ENCODE measurements around the gene HAUS7. TPM values are rescaled to one million over a fixed set of nuclear protein-coding genes. Genes with fewer than 3 reads are reported as not detected.

HAUS7 gene
- total RNA-seq, 4 donors from 2014 or later: 20.7 to 46.8 (median 27.7) TPM

DNA sequence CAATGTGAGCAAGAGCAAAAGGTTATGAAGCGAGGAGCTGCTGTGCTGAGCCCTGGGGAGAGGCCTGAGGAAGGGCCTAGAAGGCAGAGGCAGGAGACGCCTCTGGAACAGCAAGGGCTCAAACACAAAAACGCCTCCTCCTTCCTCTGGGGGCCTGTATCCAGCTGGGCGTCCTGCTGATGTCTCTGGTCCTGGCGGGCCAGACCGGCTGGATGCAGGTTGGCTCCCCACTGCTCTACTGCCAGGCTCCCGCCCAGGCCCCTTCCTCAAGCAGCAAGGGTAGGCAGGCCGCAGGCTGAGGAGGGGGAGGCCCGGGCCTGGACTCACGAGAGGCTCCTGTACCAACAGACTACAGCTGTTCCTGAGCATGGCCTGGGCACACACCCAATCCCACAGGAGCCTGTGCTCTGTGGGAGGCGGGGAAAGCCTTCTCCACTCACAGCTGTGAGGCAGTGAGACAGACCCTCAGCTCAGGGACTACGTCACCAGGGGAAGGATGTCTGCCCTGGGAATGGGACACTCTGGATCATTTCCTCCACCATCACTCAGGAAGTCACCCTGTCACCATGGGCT lies 2.3 kb downstream of the HAUS7 start:
- intact Hi-C loops (cut with DNase I): no loop called here
- Histone ChIP-seq H3K27ac (no peak overlapping the region), H3K4me1 (peaks cover 17 to 19% of the 10 kb centered on the region in 2 donors), H3K4me3 (replicated peaks in 1 of 3) (no peak overlapping the region), H3K27me3 (no peaks in the 10 kb centered on the region), H3K9me3 (no peaks in the 10 kb centered on the region), H3K36me3 (no peaks in the 10 kb centered on the region)
- 91 to 97% methylated on average over 5 to 6 of the region's 12 CpGs for WGBS, 2 donors
- peak in 1 of 2 donors; percentile 44 for DNase-seq
- TF ChIP-seq, protein P1, sequence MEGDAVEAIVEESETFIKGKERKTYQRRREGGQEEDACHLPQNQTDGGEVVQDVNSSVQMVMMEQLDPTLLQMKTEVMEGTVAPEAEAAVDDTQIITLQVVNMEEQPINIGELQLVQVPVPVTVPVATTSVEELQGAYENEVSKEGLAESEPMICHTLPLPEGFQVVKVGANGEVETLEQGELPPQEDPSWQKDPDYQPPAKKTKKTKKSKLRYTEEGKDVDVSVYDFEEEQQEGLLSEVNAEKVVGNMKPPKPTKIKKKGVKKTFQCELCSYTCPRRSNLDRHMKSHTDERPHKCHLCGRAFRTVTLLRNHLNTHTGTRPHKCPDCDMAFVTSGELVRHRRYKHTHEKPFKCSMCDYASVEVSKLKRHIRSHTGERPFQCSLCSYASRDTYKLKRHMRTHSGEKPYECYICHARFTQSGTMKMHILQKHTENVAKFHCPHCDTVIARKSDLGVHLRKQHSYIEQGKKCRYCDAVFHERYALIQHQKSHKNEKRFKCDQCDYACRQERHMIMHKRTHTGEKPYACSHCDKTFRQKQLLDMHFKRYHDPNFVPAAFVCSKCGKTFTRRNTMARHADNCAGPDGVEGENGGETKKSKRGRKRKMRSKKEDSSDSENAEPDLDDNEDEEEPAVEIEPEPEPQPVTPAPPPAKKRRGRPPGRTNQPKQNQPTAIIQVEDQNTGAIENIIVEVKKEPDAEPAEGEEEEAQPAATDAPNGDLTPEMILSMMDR (IDR thresholded peaks at IDR 0.05): no peak
- TF ChIP-seq POLR2A (IDR thresholded peaks at IDR 0.05): no peak

DNA sequence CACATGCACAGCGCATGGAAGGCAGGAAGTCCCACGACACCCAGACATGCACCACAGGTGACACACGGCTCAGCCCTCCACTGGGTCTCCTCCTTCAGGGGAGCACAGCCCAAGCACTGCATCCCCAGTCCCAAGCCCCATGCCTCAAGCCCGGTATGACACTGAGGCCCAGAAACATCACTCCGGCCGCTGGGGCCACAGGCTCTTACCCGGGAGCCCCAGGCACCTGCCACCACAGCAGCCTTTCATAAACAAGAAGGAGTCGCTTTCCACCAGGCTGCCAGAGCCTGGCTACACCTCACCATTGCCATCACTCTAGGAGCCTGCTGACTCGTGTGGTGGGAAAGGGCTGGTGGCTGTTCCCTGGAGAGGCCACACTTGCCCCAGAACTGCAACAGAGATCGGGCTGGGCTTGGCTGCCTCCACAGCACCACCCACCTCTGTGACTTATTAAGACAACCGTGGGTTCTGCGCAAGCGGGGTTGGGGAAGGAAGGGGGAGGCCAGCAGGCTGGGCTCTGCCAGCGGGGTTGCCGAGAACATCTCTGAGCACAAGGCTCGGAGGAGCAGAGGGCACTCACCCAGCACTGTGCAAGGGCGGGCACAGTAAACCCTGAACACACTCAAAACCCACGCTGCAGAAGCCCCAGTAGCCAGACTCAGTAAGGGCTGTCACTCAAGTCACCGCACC lies 4.5 kb downstream of the HAUS7 start:
- TF ChIP-seq, protein P1 (IDR thresholded peaks at IDR 0.05): no peak
- TF ChIP-seq POLR2A (IDR thresholded peaks at IDR 0.05): no peak

DNA sequence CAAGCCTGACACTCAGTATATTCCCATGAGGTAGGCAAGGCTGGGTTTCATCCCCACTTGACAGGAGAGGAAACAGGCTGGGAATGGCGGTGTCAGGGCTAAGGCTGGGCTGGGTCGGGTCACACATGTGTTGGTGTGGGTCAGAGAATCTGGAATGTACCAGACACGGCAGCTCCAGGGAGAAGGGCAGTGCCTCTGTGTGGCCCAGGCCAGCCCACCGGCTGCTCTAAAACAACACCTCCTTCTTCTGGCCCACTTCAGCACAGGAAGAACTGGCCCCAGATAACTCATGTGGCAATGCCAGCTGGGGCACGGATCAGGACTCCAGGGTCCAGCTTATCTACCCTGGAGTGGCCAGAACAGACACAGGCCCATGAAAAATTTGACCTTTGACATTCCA lies 6.3 kb downstream of the HAUS7 start:
- Histone ChIP-seq H3K9me3 (no peaks in the 10 kb centered on the region), H3K4me1 (peaks cover 9 to 23% of the 10 kb centered on the region in 2 donors), H3K4me3 (replicated peaks in 1 of 3) (no peak overlapping the region), H3K36me3 (no peaks in the 10 kb centered on the region), H3K27me3 (no peaks in the 10 kb centered on the region), H3K27ac (peak overlapping the region; percentile 68 to 76 (median 68))
- intact Hi-C loops (cut with DNase I): no loop called here
- DNase-seq: peak; percentile 68 to 69
- 54 to 65% methylated on average over 3 to 4 of the region's 5 CpGs for WGBS, 2 donors
- TF ChIP-seq POLR2A (IDR thresholded peaks at IDR 0.05): no peak
- TF ChIP-seq, protein P1 (IDR thresholded peaks at IDR 0.05): no peak

More for the DNA sequence above, 4.5 kb downstream of the HAUS7 start:
- no peak overlapping the region for H3K4me3 ChIP-seq (replicated peaks in 1 of 3)
- no peak overlapping the region for H3K27ac ChIP-seq
- no peaks in the 10 kb centered on the region for H3K9me3 ChIP-seq
- no peaks in the 10 kb centered on the region for H3K36me3 ChIP-seq
- no peak for DNase-seq
- 90 to 95% methylated on average over 4 to 7 of the region's 19 CpGs for WGBS, 2 donors
- intact Hi-C loops (cut with DNase I): no loop called here
- no peaks in the 10 kb centered on the region for H3K27me3 ChIP-seq
- peaks cover 17 to 29% of the 10 kb centered on the region in 2 donors for H3K4me1 ChIP-seq

DNA sequence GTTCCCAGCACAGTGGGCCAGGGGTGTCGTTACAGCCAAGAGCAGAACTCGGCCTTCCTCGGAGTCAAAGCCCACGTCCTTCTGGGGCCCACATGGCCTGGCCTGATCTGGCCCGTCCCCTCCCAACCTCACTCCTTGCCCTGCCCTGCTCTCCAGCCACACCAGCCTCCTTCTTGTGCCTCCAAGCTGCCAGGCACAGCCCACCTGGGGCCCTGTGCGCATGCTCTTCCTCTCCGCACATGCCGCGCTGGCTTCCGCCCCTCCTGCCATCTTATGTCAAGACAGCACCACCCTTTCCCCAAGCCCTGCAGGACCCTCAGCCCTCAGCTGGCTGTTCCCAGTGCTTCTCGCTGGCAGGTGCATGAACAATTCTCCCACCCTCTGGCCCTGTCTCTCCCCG lies 6.8 kb downstream of the HAUS7 start:
- intact Hi-C loops (cut with DNase I): no loop called here
- Histone ChIP-seq H3K27me3 (no peaks in the 10 kb centered on the region), H3K27ac (peak overlapping the region; percentile 68 to 76 (median 68)), H3K9me3 (no peaks in the 10 kb centered on the region), H3K36me3 (no peaks in the 10 kb centered on the region), H3K4me1 (peaks cover 8 to 19% of the 10 kb centered on the region in 2 donors), H3K4me3 (replicated peaks in 1 of 3) (no peak overlapping the region)
- no peak for DNase-seq
- no peak for TF ChIP-seq POLR2A (IDR thresholded peaks at IDR 0.05)
- TF ChIP-seq, protein P1 (IDR thresholded peaks at IDR 0.05): no peak
- WGBS, 2 donors: 66 to 76% methylated on average over 9 of the region's 12 CpGs

DNA sequence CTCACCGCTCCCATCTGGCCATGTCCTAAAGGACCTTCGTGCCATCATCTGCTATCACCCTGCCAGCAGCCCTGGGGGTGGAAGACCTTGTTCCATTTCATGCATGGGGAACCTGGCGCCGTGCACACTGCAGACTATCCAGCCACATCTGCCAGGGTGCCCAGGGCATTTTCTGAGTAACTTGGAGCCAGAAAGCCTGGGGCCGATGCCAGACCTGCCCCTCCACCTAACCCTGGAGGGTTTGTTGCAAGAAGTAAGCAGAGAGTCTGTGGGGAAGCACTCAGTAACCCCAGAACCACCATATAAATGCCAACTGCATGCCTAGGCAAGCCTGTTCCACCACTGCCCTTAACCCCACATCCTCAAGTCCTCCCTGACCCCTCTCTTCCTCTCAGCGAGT lies 7.3 kb downstream of the HAUS7 start:
- intact Hi-C loops (cut with DNase I): no loop called here
- no peak for TF ChIP-seq POLR2A (IDR thresholded peaks at IDR 0.05)
- TF ChIP-seq, protein P1 (IDR thresholded peaks at IDR 0.05): no peak
- no peak overlapping the region for H3K4me3 ChIP-seq (replicated peaks in 1 of 3)
- H3K36me3 ChIP-seq: no peaks in the 10 kb centered on the region
- 31 to 41% methylated on average over 2 to 4 of the region's 6 CpGs for WGBS, 2 donors
- no peaks in the 10 kb centered on the region for H3K27me3 ChIP-seq
- peak; percentile 89 to 91 for DNase-seq
- H3K9me3 ChIP-seq: no peaks in the 10 kb centered on the region
- peaks cover 8 to 19% of the 10 kb centered on the region in 2 donors for H3K4me1 ChIP-seq
- H3K27ac ChIP-seq: peak overlapping the region; percentile 28 to 76 (median 68)

Measured in thyroid gland (tissue), 4 donors.